Fibroblast of gingiva (primary cell): ENCODE results near the gene KLHL1.
"Not testable (repeated sequence)": the region's sequence is repeated elsewhere in the genome, so short reads cannot be mapped to it uniquely, and the experiment has no call there.

Experiments
- DNase-seq: peaks from one replicate; pipeline ENCODE4 v3.0.0-alpha.2; 2011; ENCODE audit warnings: low read depth

Gene KLHL1, protein sequence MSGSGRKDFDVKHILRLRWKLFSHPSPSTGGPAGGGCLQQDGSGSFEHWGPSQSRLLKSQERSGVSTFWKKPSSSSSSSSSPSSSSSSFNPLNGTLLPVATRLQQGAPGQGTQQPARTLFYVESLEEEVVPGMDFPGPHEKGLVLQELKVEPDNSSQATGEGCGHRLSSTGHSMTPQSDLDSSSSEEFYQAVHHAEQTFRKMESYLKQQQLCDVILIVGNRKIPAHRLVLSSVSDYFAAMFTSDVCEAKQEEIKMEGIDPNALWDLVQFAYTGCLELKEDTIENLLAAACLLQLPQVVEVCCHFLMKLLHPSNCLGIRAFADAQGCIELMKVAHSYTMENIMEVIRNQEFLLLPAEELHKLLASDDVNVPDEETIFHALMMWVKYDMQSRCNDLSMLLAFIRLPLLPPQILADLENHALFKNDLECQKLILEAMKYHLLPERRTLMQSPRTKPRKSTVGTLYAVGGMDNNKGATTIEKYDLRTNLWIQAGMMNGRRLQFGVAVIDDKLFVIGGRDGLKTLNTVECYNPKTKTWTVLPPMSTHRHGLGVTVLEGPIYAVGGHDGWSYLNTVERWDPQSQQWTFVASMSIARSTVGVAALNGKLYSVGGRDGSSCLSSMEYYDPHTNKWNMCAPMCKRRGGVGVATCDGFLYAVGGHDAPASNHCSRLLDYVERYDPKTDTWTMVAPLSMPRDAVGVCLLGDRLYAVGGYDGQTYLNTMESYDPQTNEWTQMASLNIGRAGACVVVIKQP

DNA sequence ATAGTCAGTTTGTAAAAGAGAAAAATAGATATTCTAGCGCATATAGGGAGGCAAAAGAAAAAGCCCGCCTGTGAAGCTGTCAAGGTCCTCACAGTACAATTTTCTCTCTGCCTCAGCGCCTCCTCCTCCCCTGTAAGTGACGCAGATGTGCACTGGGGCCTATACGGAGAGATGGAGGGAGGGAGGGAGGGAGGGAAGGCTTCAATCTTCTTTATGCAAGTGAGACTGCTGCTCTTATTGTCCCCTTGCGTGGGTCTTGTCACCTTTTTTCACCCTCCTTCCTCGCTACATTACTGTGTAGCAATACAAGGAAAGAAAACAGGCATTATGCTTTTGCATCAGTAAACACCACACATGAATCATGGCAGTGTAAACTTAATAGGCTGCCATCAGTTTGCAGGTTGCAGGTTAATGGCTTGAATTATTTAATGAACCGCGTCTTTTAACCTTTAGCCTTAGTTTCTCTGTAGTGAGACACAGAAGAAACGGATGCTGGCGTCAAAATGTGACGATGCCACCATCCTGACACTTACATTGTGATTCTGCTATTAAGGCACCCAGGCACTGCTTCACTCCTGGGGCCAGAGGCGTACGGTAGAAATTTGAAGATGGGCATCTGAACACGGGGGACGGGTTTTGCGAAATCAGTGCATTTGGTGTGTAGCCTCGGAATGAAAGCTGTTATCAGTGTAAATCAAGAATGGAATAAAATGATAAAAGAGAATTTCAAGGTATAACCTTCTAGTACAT, at the start of gene KLHL1:
Gene KLHL1, minus strand, starts transcription at position 97 of the 750 bp plus-strand sequence. CDS start 753 bp downstream, outside the sequence.
- DNase-seq, result no peak

- DNase-seq, result not testable (repeated sequence)
These were observed 34.4 kb upstream of the KLHL1 start for GRCh38 chr13:70142658-70143057.

DNA sequence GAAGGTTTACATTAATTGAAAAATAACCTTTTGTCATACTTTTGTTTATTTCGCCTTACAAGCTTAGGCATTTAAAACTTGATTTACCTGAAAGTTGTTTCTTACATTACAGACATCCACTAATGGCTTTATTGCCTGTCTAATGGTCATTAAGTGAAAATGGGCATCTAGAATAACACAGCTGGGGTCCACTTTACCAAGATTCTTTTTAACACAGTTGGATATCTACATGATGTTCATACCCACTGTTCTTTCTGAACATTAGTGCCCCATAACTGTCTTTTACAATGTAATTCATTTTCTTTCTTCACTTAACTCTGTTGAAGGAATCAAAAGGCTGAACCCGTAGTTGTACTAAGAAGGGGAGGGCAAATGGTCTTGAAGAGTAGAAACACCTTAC, 19.8 kb upstream of the KLHL1 start:
- DNase-seq, result no peak

DNA sequence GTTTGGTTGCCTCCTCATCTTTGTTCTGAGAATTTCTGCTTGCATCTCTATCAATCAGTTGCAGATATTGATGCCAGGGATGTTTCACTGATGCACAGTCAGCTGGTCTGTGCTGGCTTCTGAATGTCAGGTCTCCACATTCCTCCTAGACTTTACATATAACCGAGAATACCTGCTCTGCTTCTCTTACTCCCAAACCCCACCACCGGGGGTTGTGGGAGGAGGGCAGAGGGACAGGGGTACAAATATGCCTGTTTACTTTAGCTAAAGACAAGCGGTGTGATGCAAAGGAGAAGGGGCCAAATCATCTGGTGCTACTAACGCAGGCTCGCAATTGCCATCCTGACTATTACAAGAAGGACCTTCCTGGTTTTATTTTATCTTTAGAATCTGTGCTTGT, 17.4 kb upstream of the KLHL1 start:
- DNase-seq, result no peak

DNA sequence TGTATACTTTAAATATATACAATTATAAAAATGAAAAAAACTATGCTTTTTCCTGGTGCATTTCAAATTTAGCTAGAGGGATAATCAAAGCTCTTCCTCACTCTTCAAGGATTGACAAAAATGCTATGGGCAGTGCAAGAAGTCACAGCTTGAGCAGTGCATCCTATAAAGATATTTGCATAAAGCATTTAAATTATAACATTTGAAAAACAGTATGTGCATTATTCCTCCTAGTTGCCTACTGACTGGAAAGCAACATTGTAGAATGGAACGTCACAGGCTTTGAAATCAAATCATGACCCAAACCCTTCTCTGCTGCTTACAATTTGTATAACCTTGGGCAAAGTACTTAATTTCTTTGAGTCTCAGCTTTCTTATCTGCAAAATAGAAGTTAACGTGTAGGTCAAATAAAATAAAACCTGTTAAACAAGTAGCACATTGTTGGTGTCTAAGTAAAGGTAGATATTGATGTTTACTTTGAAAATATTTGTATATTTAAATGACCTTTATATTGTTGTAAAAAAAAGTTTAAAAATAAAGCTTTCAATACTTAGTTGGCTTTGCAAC, 9.2 kb upstream of the KLHL1 start:
- no peak for DNase-seq

GRCh38 chr13:70107498-70108281, 562 bp downstream of the KLHL1 start, which contains the start of gene ATXN8OS:
ATXN8OS (plus strand) TSS chr13:70107826.
- DNase-seq, result no peak

- DNase-seq, result no peak
These were observed 1.1 kb downstream of the KLHL1 start for GRCh38 chr13:70107125-70107497.

- no peak for DNase-seq
These were observed 3.8 kb downstream of the KLHL1 start for GRCh38 chr13:70104481-70104880.

DNA sequence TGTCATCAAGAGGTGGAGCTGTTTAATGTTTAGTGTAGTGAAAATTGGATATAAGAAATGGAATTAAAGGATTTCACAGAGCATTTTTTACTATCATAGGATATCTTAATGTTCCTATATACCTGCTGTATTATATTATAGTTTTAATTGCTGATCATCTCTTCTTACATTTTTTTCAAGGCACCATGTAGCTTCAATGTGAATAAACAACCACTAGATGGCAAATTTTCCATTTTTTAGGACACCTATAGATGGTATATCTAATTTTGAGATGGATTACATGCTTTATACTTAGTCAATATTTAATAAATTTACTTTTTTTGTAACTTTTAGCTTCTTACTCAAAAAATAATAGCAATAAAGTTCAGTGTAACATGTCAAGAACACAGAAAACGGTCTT, 9.6 kb downstream of the KLHL1 start:
- no peak for DNase-seq

DNA sequence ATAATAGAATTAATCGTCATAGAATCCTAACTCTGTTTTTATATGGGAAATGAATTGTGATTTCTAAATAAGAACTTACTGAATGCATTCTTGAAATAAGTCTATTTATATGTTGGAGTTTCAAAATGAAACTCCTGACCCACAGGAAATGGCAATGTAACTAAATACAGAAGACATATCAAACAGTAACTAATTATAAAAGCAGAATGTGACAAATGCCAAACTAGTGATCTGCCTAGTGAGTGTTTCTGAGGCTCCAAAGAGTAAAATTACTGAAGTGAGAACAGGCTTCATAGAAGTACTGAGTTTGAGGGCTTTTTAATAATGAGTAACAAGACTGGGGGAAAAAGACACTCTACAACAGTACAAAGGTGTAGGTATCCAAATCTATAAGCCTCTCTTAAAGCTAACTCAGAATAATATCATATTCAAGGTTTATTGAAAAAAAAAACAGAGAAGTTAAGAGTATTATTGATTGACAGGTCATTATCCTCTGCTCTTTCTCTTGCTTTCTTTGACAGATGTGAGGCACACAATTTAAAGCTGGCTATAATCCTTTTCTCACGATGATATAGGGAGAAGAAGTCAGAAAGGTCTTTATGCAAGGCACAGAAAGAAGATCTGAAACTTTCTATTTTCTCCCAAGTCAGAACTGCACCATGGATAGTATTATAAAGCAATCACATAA, 18.1 kb downstream of the KLHL1 start:
- no peak for DNase-seq

DNA sequence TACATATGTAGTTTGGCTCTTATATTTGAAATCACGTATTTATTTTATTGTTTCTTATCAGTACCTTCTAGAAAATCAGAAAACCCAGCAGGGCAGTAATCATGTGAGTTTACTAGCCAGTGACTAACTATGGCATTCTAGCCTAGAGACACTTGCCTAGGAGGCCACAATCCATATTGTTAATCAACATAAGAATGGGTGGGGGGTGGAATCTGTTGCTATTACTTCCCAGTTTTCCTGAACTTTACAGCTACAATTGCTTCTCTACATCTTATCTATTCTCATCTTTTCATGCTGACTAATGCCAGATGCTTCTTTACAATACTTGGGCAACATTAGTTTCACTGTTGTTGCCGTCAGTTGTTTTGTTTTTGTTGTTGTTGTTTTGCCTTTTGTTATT, 19.3 kb downstream of the KLHL1 start:
- no peak for DNase-seq

GRCh38 chr13:70087247-70087646, 21.0 kb downstream of the KLHL1 start:
- DNase-seq, result no peak

DNA sequence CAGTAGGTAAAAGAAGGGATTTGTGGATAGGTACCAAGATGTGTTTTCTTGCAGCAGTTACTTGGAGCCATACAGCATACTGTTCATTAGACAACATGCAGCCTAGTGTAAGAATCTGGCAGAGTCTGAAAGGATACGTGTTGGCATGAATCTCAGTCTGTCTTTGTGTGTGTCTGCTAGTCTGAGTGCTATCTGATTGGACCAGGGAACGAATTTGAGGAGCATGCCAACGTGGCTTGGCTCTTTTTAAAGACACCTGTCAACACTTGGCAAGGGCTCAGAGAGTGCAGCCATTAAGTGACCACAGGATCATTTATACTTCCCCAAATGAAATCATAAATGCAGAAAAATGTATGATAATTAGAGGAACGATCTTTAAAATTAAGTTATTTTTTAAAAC, 28.2 kb downstream of the KLHL1 start:
- no peak for DNase-seq

DNA sequence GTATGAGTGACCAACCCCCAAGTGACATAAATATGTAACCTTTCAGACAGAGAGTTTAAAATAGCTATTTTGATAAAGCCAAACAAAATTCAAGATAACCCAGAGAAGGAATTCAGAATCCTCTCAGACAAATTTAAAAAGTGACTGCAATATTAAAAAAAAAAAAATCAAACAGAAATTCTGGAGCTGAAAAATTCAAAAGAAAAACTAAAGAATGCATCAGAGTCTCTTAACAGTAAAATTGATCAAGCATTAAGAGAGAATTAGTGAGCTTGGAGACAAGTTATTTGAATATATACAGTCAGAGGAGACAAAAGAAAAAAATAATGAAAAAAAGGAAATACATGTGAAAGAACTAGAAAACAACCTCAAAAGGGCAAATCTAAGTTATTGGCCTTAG, 53.7 kb downstream of the KLHL1 start:
- DNase-seq, result no peak

GRCh38 chr13:70051531-70051930, 56.7 kb downstream of the KLHL1 start:
- no peak for DNase-seq

DNA sequence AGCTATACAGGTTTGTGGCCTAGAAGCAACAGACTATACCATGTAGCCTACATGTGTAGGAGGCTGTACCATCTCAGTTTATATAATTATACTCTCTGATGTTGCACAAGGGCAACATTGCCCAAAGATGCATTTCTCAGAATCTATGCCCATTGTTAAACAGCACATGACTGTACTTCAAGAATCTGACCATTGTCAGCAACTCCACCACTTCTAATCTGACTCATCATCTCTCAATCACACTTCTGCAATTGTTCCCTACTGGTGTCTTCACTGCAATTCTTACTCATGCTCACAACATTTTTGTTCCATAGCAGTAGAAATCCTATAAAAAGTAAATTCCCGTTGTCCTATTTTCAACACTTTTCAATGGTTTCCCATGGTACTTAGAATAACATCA, 64.6 kb downstream of the KLHL1 start:
- DNase-seq, result no peak

DNA sequence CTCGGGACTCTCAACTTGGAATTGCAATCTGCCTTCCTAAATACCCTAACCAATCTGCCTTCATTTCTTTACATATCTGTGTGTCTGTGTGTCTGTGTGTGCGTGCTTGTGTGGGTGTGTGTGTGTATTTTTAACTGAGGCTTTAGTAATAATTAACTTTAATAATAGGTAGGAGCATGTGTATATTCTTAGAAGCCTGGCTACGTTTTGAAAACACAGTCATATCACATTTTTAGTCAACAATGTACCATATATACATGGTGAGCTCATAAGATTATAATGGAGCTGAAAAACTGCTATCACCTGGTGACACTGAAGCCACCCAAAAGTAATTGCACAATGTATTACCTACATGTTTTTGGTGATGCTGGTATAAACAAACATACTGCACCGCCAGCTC, 66.1 kb downstream of the KLHL1 start:
- DNase-seq, result no peak

DNA sequence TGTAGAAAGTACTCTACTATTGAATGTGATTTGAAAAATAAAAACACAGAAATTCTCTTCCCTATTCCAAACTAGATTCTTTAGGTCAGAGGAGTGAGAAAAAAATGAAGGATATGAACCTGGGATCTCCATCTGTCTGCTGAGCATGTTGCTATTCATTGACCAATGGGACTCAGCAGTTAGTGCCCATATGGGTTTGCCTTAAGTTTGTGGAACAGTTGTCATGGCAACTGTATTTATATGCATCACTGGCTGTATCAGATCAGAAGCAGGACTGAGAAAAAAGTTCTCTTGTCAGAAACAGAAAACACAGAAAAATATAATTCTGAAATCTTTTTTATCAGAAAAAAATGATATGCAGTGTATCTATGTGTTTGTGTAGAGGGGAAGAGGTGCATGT, 74.0 kb downstream of the KLHL1 start:
- no peak for DNase-seq

- no peak for DNase-seq
These were observed 80.7 kb downstream of the KLHL1 start for GRCh38 chr13:70027551-70027950.

- DNase-seq, result no peak
These were observed 84.7 kb downstream of the KLHL1 start for GRCh38 chr13:70023516-70023915.

GRCh38 chr13:70022646-70023045, 85.6 kb downstream of the KLHL1 start:
- DNase-seq, result no peak
